Heart left ventricle (tissue), 13 donors: Measurements from ENCODE around the gene ACBD7.

Experiments
- POLR2A ChIP-seq, 2 donors: fragments of 450-650 bp; IDR thresholded peaks; one replicate each; pipeline ENCODE4 v1.6.1; 2017; ENCODE audit warnings: antibody characterized with exemption in 2 of 2, mild to moderate bottlenecking in 2 of 2, moderate library complexity in 2 of 2
- TF ChIP-seq, protein P1 (sequence below), 12 donors: fragments of 200-600 bp; sonication (generic) in 4 of 12; IDR thresholded peaks; one replicate each; pipeline versions ENCODE4 v1.5.0 to v1.8.0; 2018 to 2022; ENCODE audit warnings: antibody characterized with exemption in 12 of 12, mild to moderate bottlenecking in 5 of 12
- donor health status: ischemic (EF 13 %, LVEDD 7.1; RV severe dilation, severe dysfunction).
- donor health status: DM: no; HTN: yes; CAD: no.
- donor health status: DM: no; HTN: no; CAD: no.
- donor health status: ischemic (EF 25% LVEDD 6.9; RV normal size, moderate dysfunction).
- donor health status: ischemic (EF 25% LVEDD 5.7; RV mildly dilated, moderate dysfunction).
- donor health status: ischemic (EF 35%, LVEDD 5.7; RV mildly dilated, moderate dysfunction).
- donor health status: nonischemic (EF 11% LVEDD 7.7; RV severe dilation, severe dysfunction).
- donor health status: DM: yes; HTN: yes; CAD: no.
- donor health status: PGD.
- donor health status: ischemic (EF 29% LVEDD 5.4; RV normal size, mild dysfunction).
- donor health status: nonischemic (EF 23%, LVEDD 6.1; RV moderate dilation, normal function).

DNA sequence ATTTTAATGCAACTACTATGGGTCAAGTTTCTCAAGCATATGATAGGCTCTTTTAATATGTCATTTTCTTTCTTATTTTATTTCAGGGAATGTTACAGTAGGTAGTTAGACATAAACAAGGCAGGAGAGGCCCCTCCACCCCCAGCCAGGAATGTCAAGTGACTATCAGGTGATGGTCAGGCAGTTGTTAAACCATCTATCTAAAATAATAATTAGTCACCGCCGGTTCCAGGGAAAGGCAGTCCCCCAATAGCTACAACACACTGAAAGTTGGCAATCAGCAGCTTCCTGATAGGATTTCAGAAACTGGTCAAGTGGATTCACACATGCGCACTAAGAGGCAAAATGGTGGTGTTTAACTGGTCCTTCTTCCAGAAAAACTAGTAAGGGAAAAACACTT is 35.5 kb downstream of the ACBD7 start:
- no peak for TF ChIP-seq POLR2A (IDR thresholded peaks at IDR 0.05)
- TF ChIP-seq, protein P1, sequence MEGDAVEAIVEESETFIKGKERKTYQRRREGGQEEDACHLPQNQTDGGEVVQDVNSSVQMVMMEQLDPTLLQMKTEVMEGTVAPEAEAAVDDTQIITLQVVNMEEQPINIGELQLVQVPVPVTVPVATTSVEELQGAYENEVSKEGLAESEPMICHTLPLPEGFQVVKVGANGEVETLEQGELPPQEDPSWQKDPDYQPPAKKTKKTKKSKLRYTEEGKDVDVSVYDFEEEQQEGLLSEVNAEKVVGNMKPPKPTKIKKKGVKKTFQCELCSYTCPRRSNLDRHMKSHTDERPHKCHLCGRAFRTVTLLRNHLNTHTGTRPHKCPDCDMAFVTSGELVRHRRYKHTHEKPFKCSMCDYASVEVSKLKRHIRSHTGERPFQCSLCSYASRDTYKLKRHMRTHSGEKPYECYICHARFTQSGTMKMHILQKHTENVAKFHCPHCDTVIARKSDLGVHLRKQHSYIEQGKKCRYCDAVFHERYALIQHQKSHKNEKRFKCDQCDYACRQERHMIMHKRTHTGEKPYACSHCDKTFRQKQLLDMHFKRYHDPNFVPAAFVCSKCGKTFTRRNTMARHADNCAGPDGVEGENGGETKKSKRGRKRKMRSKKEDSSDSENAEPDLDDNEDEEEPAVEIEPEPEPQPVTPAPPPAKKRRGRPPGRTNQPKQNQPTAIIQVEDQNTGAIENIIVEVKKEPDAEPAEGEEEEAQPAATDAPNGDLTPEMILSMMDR (IDR thresholded peaks at IDR 0.05) = no peak
